ENCODE data around the gene BARX2. TPM values are rescaled to one million over a fixed set of nuclear protein-coding genes. Genes with fewer than 3 reads are reported as not detected.

Gene BARX2
- total and polyA plus RNA-seq, 2 donors (not counting 3 experiments of a cell fraction or from before 2014, with no cell fraction given), result not detected

DNA sequence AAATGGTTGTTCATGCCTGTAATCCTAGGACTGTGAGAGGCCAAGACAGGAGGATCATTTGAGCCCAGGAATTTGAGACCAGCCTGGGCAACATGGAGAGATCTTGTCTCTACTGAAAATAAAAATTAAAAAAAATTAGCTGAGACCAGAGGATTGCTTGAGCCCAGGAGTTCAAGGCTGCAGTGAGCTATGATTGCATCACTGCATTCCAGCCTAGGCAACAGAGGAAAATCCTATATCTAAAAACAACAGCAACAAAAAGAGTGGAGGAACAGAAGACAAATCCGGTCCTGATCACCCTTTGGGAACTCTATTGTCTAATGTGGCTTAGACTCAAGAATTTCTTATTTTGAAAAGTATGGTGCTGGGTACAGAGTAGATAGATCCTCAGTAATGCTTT lies 17.3 kb downstream of the BARX2 start:
- no peak for FAIRE-seq
- intact Hi-C loops (cut with micrococcal nuclease) (no loop called here), dilution Hi-C loops (cut with MboI; ENCODE audit: extremely low pct_ligation_motif_present, low sequenced_read_pairs) (no loop called here)
- H3K9me1 ChIP-seq (replicated peaks; ENCODE audit: control insufficient read depth, extremely low read depth, insufficient read depth, low read length), result no peaks in the 10 kb centered on the region
- H3K9me3 ChIP-seq (replicated peaks; ENCODE audit: control insufficient read depth, insufficient read depth, low read length), result no peaks in the 10 kb centered on the region
- H3K27ac ChIP-seq (ENCODE audit: insufficient read depth, low read depth, low read length), result no peak overlapping the region
- H3K27me3 ChIP-seq (ENCODE audit: control insufficient read depth in 2 of 2, insufficient read depth in 2 of 2, low read length in 2 of 2), result no peaks in the 10 kb centered on the region
- no peak overlapping the region for H3K4me2 ChIP-seq (ENCODE audit: insufficient read depth, low read length)
- no peak overlapping the region for H3K4me3 ChIP-seq (replicated peaks in 1 of 3; ENCODE audit: insufficient read depth in 1 of 3, low read depth in 1 of 3, low read length in 3 of 3)
- H3K4me1 ChIP-seq (ENCODE audit: control insufficient read depth, extremely low read depth, insufficient read depth, low read length), result no peaks in the 10 kb centered on the region
- no TSS peak for BruUV-seq (replicated peaks)
- no peaks in the 10 kb centered on the region for H3K36me3 ChIP-seq (ENCODE audit: control insufficient read depth in 2 of 2, extremely low read depth in 1 of 2, insufficient read depth in 2 of 2, low read length in 2 of 2)
- TF ChIP-seq FOS (IDR thresholded peaks at IDR 0.05; ENCODE audit: borderline replicate concordance, insufficient read depth, low read length) (no peak), EZH2 (IDR thresholded peaks at IDR 0.05; ENCODE audit: borderline replicate concordance, low read depth, low read length, severe bottlenecking) (no peak), POLR2A (IDR thresholded peaks at IDR 0.05; ENCODE audit: low read depth, low read length) (no peak), JUN (IDR thresholded peaks at IDR 0.05; ENCODE audit: borderline replicate concordance, insufficient read depth, insufficient read length, low read depth) (no peak), POLR2AphosphoS5 (IDR thresholded peaks at IDR 0.05; ENCODE audit: insufficient read depth, low read depth, low read length) (no peak)
- no peak overlapping the region for H3K9ac ChIP-seq (replicated peaks; ENCODE audit: extremely low read depth, insufficient read depth, low read length)
- no peak for DNase-seq (ENCODE audit: low read depth, low spot score)
- ChIA-PET CTCF (no interaction called here), POLR2A (no interaction called here)
- H4K20me1 ChIP-seq (replicated peaks; ENCODE audit: control insufficient read depth, extremely low read depth, insufficient read depth, low read length), result no peaks in the 10 kb centered on the region
- no peaks in the 10 kb centered on the region for H3K79me2 ChIP-seq (ENCODE audit: control insufficient read depth, insufficient read depth, low read length)
- H2AFZ ChIP-seq (ENCODE audit: low read depth, low read length), result no peak overlapping the region

- intact Hi-C loops (cut with micrococcal nuclease) (no loop called here), dilution Hi-C loops (cut with MboI; ENCODE audit: extremely low pct_ligation_motif_present, low sequenced_read_pairs) (no loop called here)
- Histone ChIP-seq H3K79me2 (ENCODE audit: control insufficient read depth, insufficient read depth, low read length) (no peaks in the 10 kb centered on the region), H3K4me1 (ENCODE audit: control insufficient read depth, extremely low read depth, insufficient read depth, low read length) (no peaks in the 10 kb centered on the region), H3K9me1 (replicated peaks; ENCODE audit: control insufficient read depth, extremely low read depth, insufficient read depth, low read length) (no peaks in the 10 kb centered on the region), H3K9ac (replicated peaks; ENCODE audit: extremely low read depth, insufficient read depth, low read length) (no peak overlapping the region), H3K4me3 (replicated peaks in 1 of 3; ENCODE audit: insufficient read depth in 1 of 3, low read depth in 1 of 3, low read length in 3 of 3) (no peak overlapping the region), H3K27ac (ENCODE audit: insufficient read depth, low read depth, low read length) (no peak overlapping the region), H2AFZ (ENCODE audit: low read depth, low read length) (no peak overlapping the region), H3K9me3 (replicated peaks; ENCODE audit: control insufficient read depth, insufficient read depth, low read length) (no peaks in the 10 kb centered on the region), H3K36me3 (ENCODE audit: control insufficient read depth in 2 of 2, extremely low read depth in 1 of 2, insufficient read depth in 2 of 2, low read length in 2 of 2) (no peaks in the 10 kb centered on the region), H4K20me1 (replicated peaks; ENCODE audit: control insufficient read depth, extremely low read depth, insufficient read depth, low read length) (no peaks in the 10 kb centered on the region), H3K4me2 (ENCODE audit: insufficient read depth, low read length) (no peak overlapping the region), H3K27me3 (ENCODE audit: control insufficient read depth in 2 of 2, insufficient read depth in 2 of 2, low read length in 2 of 2) (no peaks in the 10 kb centered on the region)
- no peak for DNase-seq (ENCODE audit: low read depth, low spot score)
- TF ChIP-seq FOS (IDR thresholded peaks at IDR 0.05; ENCODE audit: borderline replicate concordance, insufficient read depth, low read length) (no peak), POLR2AphosphoS5 (IDR thresholded peaks at IDR 0.05; ENCODE audit: insufficient read depth, low read depth, low read length) (no peak), EZH2 (IDR thresholded peaks at IDR 0.05; ENCODE audit: borderline replicate concordance, low read depth, low read length, severe bottlenecking) (no peak), MYC (IDR thresholded peaks at IDR 0.05; ENCODE audit: low read depth, low read length) (no peak), POLR2A (IDR thresholded peaks at IDR 0.05; ENCODE audit: low read depth, low read length) (no peak)
- FAIRE-seq, result no peak
- POLR2A ChIA-PET, result no interaction called here
- CTCF ChIA-PET, result interaction anchor here (3.5 kb wide), 1 partner anchor 19 kb away, joined by 12 read pairs; the partner anchor contains the start of gene BARX2
- no TSS peak for BruUV-seq (replicated peaks)
These were observed 19.1 kb downstream of the BARX2 start for GRCh38 chr11:129394709-129395108.

All from endothelial cell of umbilical vein (primary cell).